Body of pancreas (tissue), 4 donors: Measurements from ENCODE around the gene ZFYVE16.

Experiments used
- POLR2A ChIP-seq, 3 donors: fragments of 450-650 bp; IDR thresholded peaks; one replicate each; pipeline ENCODE4 v1.6.1; 2016; ENCODE audit warnings: antibody characterized with exemption in 3 of 3, mild to moderate bottlenecking in 2 of 3
- TF ChIP-seq, protein P1 (sequence below), 7 experiments: fragments of 450-650 bp in 4 of 7; fragments of 200-600 bp in 3 of 7; sonication (generic) in 3 of 7; IDR thresholded peaks; one replicate each; pipeline ENCODE4 v1.5.1; 2016 to 2019; ENCODE audit warnings: antibody characterized with exemption in 7 of 7

DNA sequence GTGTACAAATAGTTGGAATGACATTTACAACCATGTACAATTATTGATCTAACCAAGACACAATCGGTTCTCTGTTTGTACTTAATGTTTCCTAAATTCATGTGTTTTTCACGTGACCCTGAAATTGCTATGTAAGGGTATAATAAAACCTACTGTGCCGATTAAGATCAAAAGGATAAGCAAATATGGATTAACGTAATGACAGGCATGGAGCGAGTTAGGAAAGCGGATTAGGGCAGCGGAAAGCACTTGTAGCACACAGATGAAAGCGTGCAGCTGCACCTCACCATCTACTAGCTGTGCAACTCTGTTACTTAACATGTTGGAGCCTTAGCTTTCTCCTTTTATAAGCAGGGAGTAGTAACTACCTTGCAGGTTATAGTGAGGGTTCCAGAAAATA, 38.3 kb upstream of the ZFYVE16 start:
- TF ChIP-seq, protein P1, sequence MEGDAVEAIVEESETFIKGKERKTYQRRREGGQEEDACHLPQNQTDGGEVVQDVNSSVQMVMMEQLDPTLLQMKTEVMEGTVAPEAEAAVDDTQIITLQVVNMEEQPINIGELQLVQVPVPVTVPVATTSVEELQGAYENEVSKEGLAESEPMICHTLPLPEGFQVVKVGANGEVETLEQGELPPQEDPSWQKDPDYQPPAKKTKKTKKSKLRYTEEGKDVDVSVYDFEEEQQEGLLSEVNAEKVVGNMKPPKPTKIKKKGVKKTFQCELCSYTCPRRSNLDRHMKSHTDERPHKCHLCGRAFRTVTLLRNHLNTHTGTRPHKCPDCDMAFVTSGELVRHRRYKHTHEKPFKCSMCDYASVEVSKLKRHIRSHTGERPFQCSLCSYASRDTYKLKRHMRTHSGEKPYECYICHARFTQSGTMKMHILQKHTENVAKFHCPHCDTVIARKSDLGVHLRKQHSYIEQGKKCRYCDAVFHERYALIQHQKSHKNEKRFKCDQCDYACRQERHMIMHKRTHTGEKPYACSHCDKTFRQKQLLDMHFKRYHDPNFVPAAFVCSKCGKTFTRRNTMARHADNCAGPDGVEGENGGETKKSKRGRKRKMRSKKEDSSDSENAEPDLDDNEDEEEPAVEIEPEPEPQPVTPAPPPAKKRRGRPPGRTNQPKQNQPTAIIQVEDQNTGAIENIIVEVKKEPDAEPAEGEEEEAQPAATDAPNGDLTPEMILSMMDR (IDR thresholded peaks at IDR 0.05) = no peak
- TF ChIP-seq POLR2A (IDR thresholded peaks at IDR 0.05) = no peak
